SK-N-SH (cell line): ENCODE measurements around the gene DOCK6.

Experiments used
- CTCF ChIP-seq: fragments of 200-600 bp; sonication (generic); IDR thresholded peaks from 2 replicates; pipeline ENCODE4 v1.6.1; 2017; ENCODE audit warnings: antibody characterized with exemption, mild to moderate bottlenecking, moderate library complexity
- EZH2phosphoT487 ChIP-seq: fragments of 200-600 bp; sonication (generic); IDR thresholded peaks from 2 replicates; pipeline ENCODE4 v1.6.1; 2017; ENCODE audit warnings: low read depth, mixed run types, mild to moderate bottlenecking, antibody characterized with exemption, moderate library complexity, borderline replicate concordance
- MXI1 ChIP-seq: IDR thresholded peaks from 2 replicates; pipeline ENCODE4 v1.6.1; 2012; ENCODE audit warnings: mild to moderate bottlenecking, low read depth, low read length, improper control_type of control experiment
- POLR2AphosphoS5 ChIP-seq: IDR thresholded peaks from 2 replicates; pipeline ENCODE4 v1.6.1; 2012; ENCODE audit warnings: low read depth, low read length
- SIN3A ChIP-seq: IDR thresholded peaks from 2 replicates; pipeline ENCODE4 v1.6.1; 2012; ENCODE audit warnings: low read depth, mild to moderate bottlenecking, low read length, moderate library complexity, borderline replicate concordance
- TAF1 ChIP-seq: IDR thresholded peaks from 2 replicates; pipeline ENCODE4 v1.6.1; 2012; ENCODE audit warnings: low read depth, mild to moderate bottlenecking, low read length, moderate library complexity, borderline replicate concordance
- TF ChIP-seq, protein P1 (sequence below): IDR thresholded peaks from 2 replicates; pipeline ENCODE4 v1.4.0; 2012; ENCODE audit warnings: low read depth

GRCh38 chr19:11169896-11170678 is 92.2 kb downstream of the DOCK6 start:
- TF ChIP-seq CTCF = no peak
- TF ChIP-seq EZH2phosphoT487 = no peak
- TF ChIP-seq POLR2AphosphoS5 = no peak
- TF ChIP-seq SIN3A = no peak
- TF ChIP-seq TAF1 = no peak
- TF ChIP-seq, protein P1, sequence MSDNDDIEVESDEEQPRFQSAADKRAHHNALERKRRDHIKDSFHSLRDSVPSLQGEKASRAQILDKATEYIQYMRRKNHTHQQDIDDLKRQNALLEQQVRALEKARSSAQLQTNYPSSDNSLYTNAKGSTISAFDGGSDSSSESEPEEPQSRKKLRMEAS = no peak
- TF ChIP-seq MXI1 = no peak
